ENCODE data around the gene TBX15. TPM values are rescaled to one million over a fixed set of nuclear protein-coding genes. Genes with fewer than 3 reads are reported as not detected.

Gene TBX15
- not detected for polyA plus RNA-seq

DNA sequence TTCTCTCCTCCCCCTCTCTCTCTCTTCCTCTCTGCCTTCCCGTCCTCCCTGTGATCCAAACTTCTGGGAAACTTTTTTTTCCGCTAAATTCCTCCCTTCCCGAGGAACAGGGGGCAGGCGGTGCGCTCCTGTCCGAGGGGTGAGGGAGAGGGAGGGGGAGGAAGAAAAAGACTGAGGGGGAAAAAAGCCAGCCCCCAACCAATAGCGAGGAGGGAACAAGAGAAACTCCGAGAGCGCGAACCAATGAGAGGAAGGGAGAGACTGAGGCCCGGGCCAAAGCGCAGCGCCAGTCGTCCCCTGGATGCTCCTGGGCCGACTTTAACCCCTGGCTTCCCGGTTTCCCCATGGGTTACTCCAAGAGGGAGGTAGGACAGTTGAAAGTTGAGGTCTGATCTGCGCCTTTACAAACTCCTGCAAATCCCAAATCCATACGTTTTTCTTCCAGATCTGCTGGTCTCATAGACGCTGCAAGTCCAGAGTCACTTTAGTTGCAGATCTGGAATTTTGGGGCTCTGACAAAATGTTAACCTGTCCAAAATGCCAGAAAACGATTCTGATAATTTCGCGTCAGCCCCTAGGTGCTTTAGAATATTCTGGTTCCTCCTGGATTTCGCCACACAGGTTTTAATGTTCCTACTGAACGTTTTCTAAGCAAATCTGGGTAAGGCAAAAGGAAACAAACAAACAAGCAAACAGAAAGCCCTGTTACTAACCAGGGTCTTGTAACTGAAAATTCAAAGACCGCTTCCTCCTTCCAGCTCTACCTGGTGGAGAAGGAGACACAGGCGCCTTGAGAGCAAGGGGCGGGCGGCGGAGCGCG is at the start of gene TBX15:
TBX15 (minus strand) TSS at position 158 of the 820 bp plus-strand sequence. CDS start 548 bp downstream, outside the sequence.
- Mint-ChIP-seq H3K9me3 (peaks cover 0 to 29% (median 0%) of the 10 kb centered on the region in 3 donors), H3K4me3 (peak within 1 kb of the TSS; percentile 57 to 81 (median 76)), H3K36me3 (peaks cover 5% of the 10 kb centered on the region), H3K27me3 (peaks cover 85% of the 10 kb centered on the region), H3K4me1 (peaks cover 7 to 31% (median 7%) of the 10 kb centered on the region in 3 donors), H3K27ac (peak within 1 kb of the TSS; percentile 77 to 94 (median 86))

GRCh38 chr1:119034359-119034758 is 46.2 kb upstream of the TBX15 start:
- H3K27ac Mint-ChIP-seq: no peak overlapping the region
- H3K4me1 Mint-ChIP-seq: no peaks in the 10 kb centered on the region
- H3K36me3 Mint-ChIP-seq: peaks cover 30% of the 10 kb centered on the region
- H3K4me3 Mint-ChIP-seq: no peak overlapping the region
- H3K9me3 Mint-ChIP-seq: peaks cover 0 to 2% (median 0%) of the 10 kb centered on the region in 3 donors
- no peaks in the 10 kb centered on the region for H3K27me3 Mint-ChIP-seq

DNA sequence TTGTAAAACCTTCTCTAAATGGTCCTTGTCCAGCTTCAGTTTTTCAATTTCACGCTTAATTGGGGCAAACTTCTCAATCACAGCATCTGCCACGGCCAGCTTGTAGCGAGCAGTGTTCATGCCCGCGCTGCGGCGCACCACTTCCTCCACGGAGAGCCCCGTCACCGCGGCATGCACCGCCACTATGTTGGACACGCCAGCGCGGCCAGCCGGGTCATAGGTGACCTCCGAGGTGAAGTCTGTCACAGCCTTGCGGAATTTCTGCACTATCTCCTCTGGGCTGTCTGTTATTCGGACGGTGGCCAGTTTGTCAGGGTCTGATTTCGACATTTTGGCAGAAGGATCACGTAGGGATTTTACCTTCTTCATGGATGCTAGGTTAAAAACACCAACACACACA is 44.8 kb upstream of the TBX15 start:
- H3K36me3 Mint-ChIP-seq: peaks cover 26% of the 10 kb centered on the region
- no peak overlapping the region for H3K4me3 Mint-ChIP-seq
- H3K9me3 Mint-ChIP-seq: peaks cover 0 to 2% (median 0%) of the 10 kb centered on the region in 3 donors
- no peaks in the 10 kb centered on the region for H3K27me3 Mint-ChIP-seq
- no peaks in the 10 kb centered on the region for H3K4me1 Mint-ChIP-seq
- no peak overlapping the region for H3K27ac Mint-ChIP-seq

DNA sequence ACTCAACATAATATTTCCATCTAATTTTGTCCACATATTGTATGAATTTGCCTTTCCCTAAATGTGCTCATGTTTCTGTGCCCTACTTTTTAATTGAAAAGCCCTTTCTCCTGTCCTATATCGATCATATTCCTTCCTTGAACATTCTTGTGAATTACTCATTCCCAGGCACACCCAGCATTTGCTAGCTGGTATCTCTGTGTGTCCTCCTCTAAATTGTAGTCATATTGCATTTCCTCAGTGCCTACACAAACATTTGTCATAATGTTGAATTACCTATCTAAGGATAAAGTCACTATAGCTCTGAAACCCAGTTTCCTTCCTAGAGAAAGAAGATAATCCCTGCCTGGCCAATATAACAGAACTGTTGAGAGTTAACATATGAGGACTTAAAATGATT is 39.6 kb upstream of the TBX15 start:
- Mint-ChIP-seq H3K4me3 (no peak overlapping the region), H3K36me3 (peaks cover 6% of the 10 kb centered on the region), H3K9me3 (peaks cover 0 to 4% (median 3%) of the 10 kb centered on the region in 3 donors), H3K27me3 (no peaks in the 10 kb centered on the region), H3K27ac (no peak overlapping the region), H3K4me1 (no peaks in the 10 kb centered on the region)

- H3K27me3 Mint-ChIP-seq: no peaks in the 10 kb centered on the region
- H3K27ac Mint-ChIP-seq: no peak overlapping the region
- H3K4me3 Mint-ChIP-seq: no peak overlapping the region
- H3K4me1 Mint-ChIP-seq: no peaks in the 10 kb centered on the region
- H3K36me3 Mint-ChIP-seq: peaks cover 6% of the 10 kb centered on the region
- peaks cover 0 to 5% (median 5%) of the 10 kb centered on the region in 3 donors for H3K9me3 Mint-ChIP-seq
Observed at GRCh38 chr1:119026956-119027355, 38.8 kb upstream of the TBX15 start.

DNA sequence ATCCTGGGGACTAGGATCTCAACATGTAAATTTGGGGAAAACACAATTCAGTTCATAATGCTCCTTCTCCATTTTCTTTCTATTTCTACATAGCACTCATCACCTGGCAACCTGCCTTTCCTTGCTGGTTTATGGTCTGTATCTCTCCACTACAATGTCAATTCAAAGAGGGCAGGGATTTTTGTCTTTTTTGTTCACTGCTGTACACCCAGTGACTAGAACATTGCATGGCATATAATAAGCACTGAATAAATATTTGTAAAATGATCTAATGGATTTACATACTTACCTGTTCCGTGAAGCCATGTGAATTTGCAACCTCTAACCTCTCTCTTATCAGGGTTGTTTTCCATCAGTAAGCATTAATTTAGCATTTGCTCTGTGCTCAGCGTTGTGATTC is 27.4 kb upstream of the TBX15 start:
- Mint-ChIP-seq H3K4me1 (no peaks in the 10 kb centered on the region), H3K27ac (no peak overlapping the region)

GRCh38 chr1:119012383-119012782 is 24.2 kb upstream of the TBX15 start:
- Mint-ChIP-seq H3K9me3 (peaks cover 2 to 6% (median 5%) of the 10 kb centered on the region in 3 donors), H3K27me3 (peaks cover 22% of the 10 kb centered on the region)

More for the DNA sequence above, 27.4 kb upstream of the TBX15 start:
- H3K4me3 Mint-ChIP-seq: no peak overlapping the region
- H3K27me3 Mint-ChIP-seq: peaks cover 8% of the 10 kb centered on the region
- peaks cover 2 to 6% (median 5%) of the 10 kb centered on the region in 3 donors for H3K9me3 Mint-ChIP-seq
- peaks cover 4% of the 10 kb centered on the region for H3K36me3 Mint-ChIP-seq

DNA sequence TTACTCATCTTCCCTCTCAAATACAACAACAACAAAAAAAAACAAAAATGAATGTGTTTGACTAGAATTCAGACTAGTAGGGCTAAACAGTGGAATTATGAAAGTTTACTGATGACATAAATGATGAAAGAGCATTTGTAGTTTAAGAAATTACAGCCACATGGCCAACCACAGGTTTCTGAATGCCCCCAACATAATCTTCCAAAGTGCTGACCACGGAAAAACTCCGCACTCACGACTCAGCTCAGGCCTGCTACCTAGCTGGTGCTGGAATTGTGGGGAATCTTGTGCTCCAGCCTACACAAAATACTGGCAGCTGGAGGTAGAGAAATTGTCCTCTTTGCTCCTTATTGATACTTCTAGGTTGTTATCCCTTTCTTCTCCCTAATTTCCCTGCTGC is 23.6 kb upstream of the TBX15 start:
- Mint-ChIP-seq H3K36me3 (peaks cover 4% of the 10 kb centered on the region), H3K4me3 (no peak overlapping the region), H3K9me3 (peaks cover 2 to 6% (median 5%) of the 10 kb centered on the region in 3 donors), H3K27ac (no peak overlapping the region), H3K4me1 (peaks cover 5 to 7% (median 5%) of the 10 kb centered on the region in 3 donors), H3K27me3 (peaks cover 26% of the 10 kb centered on the region)

More at GRCh38 chr1:119012383-119012782, 24.2 kb upstream of the TBX15 start:
- H3K36me3 Mint-ChIP-seq: peaks cover 4% of the 10 kb centered on the region
- peaks cover 5 to 7% (median 5%) of the 10 kb centered on the region in 3 donors for H3K4me1 Mint-ChIP-seq
- no peak overlapping the region for H3K27ac Mint-ChIP-seq
- H3K4me3 Mint-ChIP-seq: no peak overlapping the region

- H3K9me3 Mint-ChIP-seq: peaks cover 2 to 6% (median 5%) of the 10 kb centered on the region in 3 donors
- peaks cover 31% of the 10 kb centered on the region for H3K27me3 Mint-ChIP-seq
- H3K36me3 Mint-ChIP-seq: peaks cover 4% of the 10 kb centered on the region
- no peak overlapping the region for H3K27ac Mint-ChIP-seq
- peaks cover 5 to 7% (median 5%) of the 10 kb centered on the region in 3 donors for H3K4me1 Mint-ChIP-seq
- no peak overlapping the region for H3K4me3 Mint-ChIP-seq
Observed at GRCh38 chr1:119011116-119011515, 23.0 kb upstream of the TBX15 start.

DNA sequence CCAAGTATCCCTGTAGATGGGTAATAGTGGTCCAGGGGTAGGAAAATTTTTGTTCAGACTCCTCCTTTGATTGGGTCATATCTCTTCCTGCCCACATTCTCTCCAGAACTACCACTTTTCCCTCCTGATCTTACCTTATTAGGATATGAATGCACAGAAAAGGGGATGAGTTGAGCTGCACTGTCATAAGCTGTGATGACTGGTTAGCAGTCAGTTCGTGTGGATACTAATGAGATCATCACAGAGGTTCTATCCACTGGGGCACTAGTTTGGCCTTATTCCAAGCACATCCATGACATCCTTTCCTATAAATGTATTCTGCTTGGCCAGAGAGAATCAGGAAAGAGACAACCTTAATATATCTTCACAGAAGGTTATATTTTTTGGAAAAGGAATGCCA is 22.1 kb upstream of the TBX15 start:
- Mint-ChIP-seq H3K36me3 (peaks cover 4% of the 10 kb centered on the region), H3K4me3 (no peak overlapping the region), H3K27ac (no peak overlapping the region), H3K27me3 (peaks cover 37% of the 10 kb centered on the region), H3K4me1 (peaks cover 5 to 7% (median 7%) of the 10 kb centered on the region in 3 donors), H3K9me3 (peaks cover 2 to 10% (median 10%) of the 10 kb centered on the region in 3 donors)

DNA sequence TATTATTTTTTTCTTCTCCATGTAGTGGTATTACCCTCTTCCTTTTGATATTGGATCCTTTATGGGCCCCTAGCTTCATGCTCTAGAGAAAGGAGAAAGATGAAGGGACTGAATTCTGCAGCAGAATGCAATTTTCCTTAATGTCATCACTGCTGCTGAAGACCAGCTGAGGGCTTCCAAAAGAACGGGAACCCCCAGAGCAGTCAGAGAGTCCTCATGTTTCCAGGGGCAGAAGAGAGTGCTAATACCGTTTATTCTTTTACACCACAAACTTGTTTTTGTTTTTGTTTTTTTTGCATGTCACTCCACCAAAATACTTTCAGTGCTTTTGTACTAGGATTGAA is 21.1 kb upstream of the TBX15 start:
- peaks cover 5 to 7% (median 7%) of the 10 kb centered on the region in 3 donors for H3K4me1 Mint-ChIP-seq
- H3K4me3 Mint-ChIP-seq: peak overlapping the region in 1 of 4 donors; percentile 72
- peaks cover 40% of the 10 kb centered on the region for H3K27me3 Mint-ChIP-seq
- H3K27ac Mint-ChIP-seq: peak overlapping the region in 1 of 3 donors; percentile 65
- peaks cover 2% of the 10 kb centered on the region for H3K36me3 Mint-ChIP-seq
- H3K9me3 Mint-ChIP-seq: peaks cover 0 to 8% (median 5%) of the 10 kb centered on the region in 3 donors

DNA sequence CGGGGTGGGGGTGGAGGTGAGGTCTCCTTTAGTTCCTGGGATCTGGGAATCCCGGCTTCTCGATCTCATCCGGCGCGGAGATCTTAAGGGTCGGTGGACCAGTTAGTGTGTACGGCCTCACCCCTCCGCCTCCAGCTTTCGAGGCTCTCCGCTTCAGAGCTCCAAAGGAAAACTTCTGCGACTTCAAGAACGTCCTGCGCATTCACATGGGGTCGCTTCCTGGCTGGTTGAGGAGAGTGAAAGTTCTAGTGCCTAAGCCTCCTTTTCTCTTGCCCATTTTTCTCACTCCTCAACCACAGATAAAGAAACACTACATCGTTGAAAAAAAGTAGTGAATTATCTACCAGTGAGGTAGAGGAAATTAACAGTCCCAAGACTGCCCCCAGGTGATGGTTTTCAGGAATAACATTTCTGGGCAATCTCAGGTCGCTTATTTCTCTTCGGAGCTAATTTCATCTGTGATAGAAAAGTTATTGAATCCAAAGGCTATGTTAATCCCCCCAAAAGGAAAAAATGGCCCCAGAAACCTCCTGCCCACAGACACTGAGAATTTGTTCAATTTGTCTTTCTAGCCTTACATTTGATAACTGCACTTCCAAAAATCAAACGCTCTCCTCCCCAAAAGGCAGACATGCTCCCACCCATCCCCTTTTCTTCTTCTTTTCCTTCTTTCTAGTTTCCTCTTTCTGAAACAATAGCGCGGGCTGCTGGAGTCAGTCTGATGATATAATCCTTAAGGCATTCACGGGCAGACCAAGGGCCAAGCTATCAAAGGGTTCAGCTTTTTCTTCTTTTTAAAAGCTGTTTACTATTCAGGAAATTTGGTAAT is 20.6 kb upstream of the TBX15 start:
- Mint-ChIP-seq H3K9me3 (peaks cover 0 to 8% (median 5%) of the 10 kb centered on the region in 3 donors), H3K4me1 (peaks cover 5 to 7% (median 7%) of the 10 kb centered on the region in 3 donors), H3K27me3 (peaks cover 42% of the 10 kb centered on the region), H3K27ac (peak overlapping the region; percentile 65 to 78 (median 69)), H3K36me3 (peaks cover 2% of the 10 kb centered on the region), H3K4me3 (peak overlapping the region; percentile 27 to 88 (median 78))

GRCh38 chr1:119007670-119008482 is 19.7 kb upstream of the TBX15 start:
- Mint-ChIP-seq H3K9me3 (peaks cover 0 to 8% (median 5%) of the 10 kb centered on the region in 3 donors), H3K4me1 (peaks cover 5 to 7% (median 7%) of the 10 kb centered on the region in 3 donors), H3K36me3 (peaks cover 2% of the 10 kb centered on the region), H3K27me3 (peaks cover 49% of the 10 kb centered on the region), H3K4me3 (peak overlapping the region in 3 of 4 donors; percentile 70 to 85 (median 85)), H3K27ac (peak overlapping the region in 1 of 3 donors; percentile 65)

- Mint-ChIP-seq H3K4me3 (no peak overlapping the region), H3K27ac (no peak overlapping the region), H3K36me3 (peaks cover 2% of the 10 kb centered on the region), H3K9me3 (peaks cover 0 to 8% (median 5%) of the 10 kb centered on the region in 3 donors), H3K4me1 (peaks cover 5 to 7% (median 7%) of the 10 kb centered on the region in 3 donors), H3K27me3 (peaks cover 53% of the 10 kb centered on the region)
Observed at GRCh38 chr1:119007339-119007669, 19.2 kb upstream of the TBX15 start.
